CD4-positive, alpha-beta memory T cell (primary cell): ENCODE measurements around the gene TBC1D5. TPM values are rescaled to one million over a fixed set of nuclear protein-coding genes. Genes with fewer than 3 reads are reported as not detected.

ENCODE experiments used
- CTCF ChIA-PET: fragments of 350-600 bp; sonication (Branson Sonifier 250); formaldehyde crosslinking; loops from one replicate; lab custom pipeline; 2021; ENCODE audit warnings: inconsistent platforms; ENCODE audit not compliant: partially characterized antibody; lab: Charles Lee
- POLR2A ChIA-PET: fragments of 350-600 bp; sonication (Branson Sonifier 250); formaldehyde crosslinking; loops from one replicate; lab custom pipeline; 2021; ENCODE audit not compliant: partially characterized antibody; lab: Charles Lee
- DNase-seq, 5 donors: peaks; one replicate each; pipeline versions ENCODE4 v3.0.0 to v3.0.0-alpha.2; 2020 to 2022; ENCODE audit warnings: mixed read lengths in 1 of 5
- H3K27ac ChIP-seq: one replicate; pipeline ENCODE4 v1.7.0; 2013; ENCODE audit warnings: low read depth, low read length
- H3K27me3 ChIP-seq: 2 replicates; pipeline ENCODE4 v1.7.0; 2013; ENCODE audit warnings: mild to moderate bottlenecking, low read length, moderate library complexity; ENCODE audit not compliant: insufficient read depth
- H3K36me3 ChIP-seq: 2 replicates; pipeline ENCODE4 v1.7.0; 2013; ENCODE audit warnings: mild to moderate bottlenecking, low read length, moderate library complexity; ENCODE audit not compliant: insufficient read depth
- H3K4me1 ChIP-seq: 2 replicates; pipeline ENCODE4 v1.7.0; 2013; ENCODE audit warnings: mild to moderate bottlenecking, low read length, moderate library complexity; ENCODE audit not compliant: insufficient read depth
- H3K4me3 ChIP-seq, 2 donors: one replicate each; pipeline ENCODE4 v1.7.0; 2013; ENCODE audit warnings: low read length in 2 of 2, mild to moderate bottlenecking in 1 of 2
- H3K9me3 ChIP-seq, 2 donors: one replicate each; pipeline ENCODE4 v1.7.0; 2013; ENCODE audit warnings: low read length in 2 of 2, control low read depth in 1 of 2; ENCODE audit not compliant: control insufficient read depth in 1 of 2
- H3K27ac Mint-ChIP-seq, 7 donors: one replicate each; pipeline ENCODE4 v1.8.0; 2020 to 2021; ENCODE audit warnings: mixed read lengths in 7 of 7, mild to moderate bottlenecking in 6 of 7, inconsistent platforms in 3 of 7, moderate library complexity in 3 of 7
- H3K27me3 Mint-ChIP-seq, 2 donors: one replicate each; pipeline ENCODE4 v1.8.0; 2020 to 2021; ENCODE audit warnings: mixed read lengths in 2 of 2
- H3K36me3 Mint-ChIP-seq, 2 donors: one replicate each; pipeline ENCODE4 v1.8.0; 2020 to 2021; ENCODE audit warnings: mixed read lengths in 2 of 2, inconsistent platforms in 1 of 2, mild to moderate bottlenecking in 1 of 2
- H3K4me1 Mint-ChIP-seq, 4 donors: one replicate each; pipeline ENCODE4 v1.8.0; 2020 to 2021; ENCODE audit warnings: mixed read lengths in 4 of 4, mild to moderate bottlenecking in 1 of 4
- H3K4me3 Mint-ChIP-seq, 8 donors: one replicate each; pipeline ENCODE4 v1.8.0; 2020 to 2021; ENCODE audit warnings: mixed read lengths in 8 of 8, mild to moderate bottlenecking in 7 of 8, moderate library complexity in 6 of 8, inconsistent platforms in 3 of 8
- H3K9me3 Mint-ChIP-seq, 8 donors: one replicate each; pipeline ENCODE4 v1.8.0; 2020 to 2021; ENCODE audit warnings: mixed read lengths in 8 of 8, mild to moderate bottlenecking in 5 of 8, inconsistent platforms in 3 of 8, moderate library complexity in 1 of 8
- intact Hi-C: fragments of 100-400 bp; cut with micrococcal nuclease; formaldehyde crosslinking; loops from one replicate; pipeline ENCODE4 v1.15.1; 2023
- polyA plus RNA-seq, 2 donors: library from polyadenylated mRNA; unstranded; fragments of 300-500 nt; fragmentation: Illumina TruSeq; gene quantifications; one replicate each; pipeline ENCODE4 v1.2.3, GENCODE V29; 2021
- total RNA-seq, 2 experiments: library from RNA; stranded (reverse); gene quantifications; one replicate each; pipeline ENCODE4 v1.2.3, GENCODE V29; 2021

The TBC1D5 gene
- total and polyA plus RNA-seq, 4 experiments from 2014 or later: 21.2 to 52.2 (median 43.3) TPM

DNA sequence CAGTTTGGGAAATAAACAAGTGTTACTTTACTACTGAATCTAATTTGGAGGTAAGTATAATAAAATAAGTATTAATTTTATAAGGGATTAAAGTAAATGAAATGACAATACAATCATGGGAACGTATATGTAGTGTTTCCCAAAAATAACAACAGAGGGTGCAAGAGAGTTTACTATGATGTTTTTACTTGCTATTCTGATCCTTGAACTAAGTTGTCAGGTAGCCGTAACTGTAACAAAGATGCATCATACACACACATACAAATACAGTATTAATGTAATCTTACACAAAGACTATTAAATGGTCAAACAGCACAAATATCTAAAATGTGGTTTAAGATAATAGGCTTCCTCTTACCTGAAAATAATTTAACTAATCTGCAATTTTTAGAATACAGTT lies 311.4 kb downstream of the TBC1D5 start:
- CTCF ChIA-PET: interaction anchor here (2.7 kb wide), 1 partner anchor 410 kb away, joined by 9 read pairs; no protein-coding TSS in a partner anchor
- Histone ChIP-seq H3K4me3 (no peak overlapping the region), H3K36me3 (no peaks in the 10 kb centered on the region), H3K27me3 (no peaks in the 10 kb centered on the region), H3K9me3 (no peaks in the 10 kb centered on the region), H3K4me1 (no peaks in the 10 kb centered on the region), H3K27ac (no peak overlapping the region)
- no peaks in the 10 kb centered on the region for H3K27me3 Mint-ChIP-seq
- no peaks in the 10 kb centered on the region for H3K4me1 Mint-ChIP-seq
- H3K36me3 Mint-ChIP-seq: peaks cover 0 to 9% of the 10 kb centered on the region in 2 donors
- H3K9me3 Mint-ChIP-seq: no peaks in the 10 kb centered on the region
- DNase-seq: no peak
- no peak overlapping the region for H3K4me3 Mint-ChIP-seq
- H3K27ac Mint-ChIP-seq: no peak overlapping the region
- intact Hi-C loops: loop anchor here (1.0 kb wide), 1 partner anchor 410 kb away; no protein-coding TSS in a partner anchor
- POLR2A ChIA-PET: no interaction called here

DNA sequence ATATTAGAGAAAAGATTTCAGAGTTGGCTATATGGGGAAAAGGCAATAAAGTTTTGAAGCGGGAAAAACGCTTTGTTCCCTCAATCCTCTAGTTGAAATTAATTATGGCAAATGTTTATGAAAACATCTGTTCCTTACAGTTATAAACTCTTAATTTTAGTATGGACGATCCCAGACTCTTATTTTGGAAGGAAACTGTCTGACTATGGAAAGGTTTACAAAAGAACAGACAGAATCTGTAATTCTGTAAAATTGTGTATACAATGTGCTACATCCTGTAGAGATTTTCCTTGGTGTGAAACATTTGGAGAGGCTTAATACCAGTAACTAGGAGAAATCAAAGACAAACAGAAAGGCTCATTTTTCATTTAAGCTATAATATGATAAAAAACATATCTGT lies 311.8 kb downstream of the TBC1D5 start:
- no peak overlapping the region for H3K27ac Mint-ChIP-seq
- no peak overlapping the region for H3K4me3 Mint-ChIP-seq
- H3K27me3 ChIP-seq: no peaks in the 10 kb centered on the region
- H3K36me3 ChIP-seq: no peaks in the 10 kb centered on the region
- no peaks in the 10 kb centered on the region for H3K4me1 Mint-ChIP-seq
- H3K27me3 Mint-ChIP-seq: no peaks in the 10 kb centered on the region
- H3K9me3 ChIP-seq: no peaks in the 10 kb centered on the region
- no peak for DNase-seq
- no peak overlapping the region for H3K27ac ChIP-seq
- intact Hi-C loops: no loop called here
- H3K4me1 ChIP-seq: no peaks in the 10 kb centered on the region
- H3K9me3 Mint-ChIP-seq: no peaks in the 10 kb centered on the region
- no peak overlapping the region for H3K4me3 ChIP-seq
- ChIA-PET POLR2A (no interaction called here), CTCF (interaction anchor here (1.7 to 2.7 kb wide), 2 partner anchors 411 kb away, joined by 9 to 15 read pairs; no protein-coding TSS in a partner anchor)
- H3K36me3 Mint-ChIP-seq: peaks cover 0 to 9% of the 10 kb centered on the region in 2 donors

DNA sequence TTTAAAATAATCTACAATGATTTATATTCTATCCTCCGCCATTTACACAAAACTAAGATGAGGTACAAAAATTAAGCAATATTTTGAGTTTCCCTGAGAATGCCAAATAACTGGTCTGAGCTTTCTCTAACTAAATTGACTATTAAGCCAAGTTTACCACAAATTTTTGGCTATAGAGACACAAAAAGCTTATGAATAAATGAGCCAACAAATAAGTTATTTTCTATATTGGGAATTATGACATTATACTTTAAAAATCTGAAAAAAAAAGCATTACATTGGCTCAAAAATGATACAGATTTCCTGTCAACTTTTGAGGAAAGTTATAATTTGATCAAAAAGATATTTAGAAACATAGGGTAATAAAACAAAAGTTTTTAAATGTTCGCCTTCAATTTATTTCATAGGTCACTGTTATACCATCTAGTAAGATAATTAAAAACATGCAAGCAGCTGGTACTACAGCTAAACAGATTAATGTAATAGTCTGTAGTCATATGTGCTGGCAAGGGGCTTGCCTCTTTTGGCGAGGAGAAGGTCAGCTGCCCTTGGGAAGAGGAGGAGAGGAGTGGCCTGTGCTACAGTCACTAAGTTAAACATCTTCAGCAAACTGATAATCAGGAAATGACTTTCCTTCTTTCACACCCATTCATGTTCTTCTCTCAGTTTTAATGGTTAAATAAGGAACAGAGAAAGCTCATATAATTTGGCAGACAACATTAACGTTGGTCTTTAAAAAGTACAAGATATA lies 318.5 kb downstream of the TBC1D5 start:
- peaks cover 0 to 7% of the 10 kb centered on the region in 2 donors for H3K36me3 Mint-ChIP-seq
- no peak overlapping the region for H3K27ac Mint-ChIP-seq
- no peaks in the 10 kb centered on the region for H3K4me1 ChIP-seq
- DNase-seq: no peak
- no peak overlapping the region for H3K4me3 ChIP-seq
- CTCF ChIA-PET: interaction anchor here (1.2 to 2.6 kb wide), 2 partner anchors 10 to 417 kb away, joined by 5 to 16 read pairs; no protein-coding TSS in a partner anchor
- no peaks in the 10 kb centered on the region for H3K4me1 Mint-ChIP-seq
- H3K36me3 ChIP-seq: no peaks in the 10 kb centered on the region
- no peaks in the 10 kb centered on the region for H3K27me3 Mint-ChIP-seq
- H3K4me3 Mint-ChIP-seq: no peak overlapping the region
- intact Hi-C loops: no loop called here
- H3K27me3 ChIP-seq: no peaks in the 10 kb centered on the region
- H3K9me3 ChIP-seq: no peaks in the 10 kb centered on the region
- H3K27ac ChIP-seq: no peak overlapping the region
- POLR2A ChIA-PET: no interaction called here
- no peaks in the 10 kb centered on the region for H3K9me3 Mint-ChIP-seq

DNA sequence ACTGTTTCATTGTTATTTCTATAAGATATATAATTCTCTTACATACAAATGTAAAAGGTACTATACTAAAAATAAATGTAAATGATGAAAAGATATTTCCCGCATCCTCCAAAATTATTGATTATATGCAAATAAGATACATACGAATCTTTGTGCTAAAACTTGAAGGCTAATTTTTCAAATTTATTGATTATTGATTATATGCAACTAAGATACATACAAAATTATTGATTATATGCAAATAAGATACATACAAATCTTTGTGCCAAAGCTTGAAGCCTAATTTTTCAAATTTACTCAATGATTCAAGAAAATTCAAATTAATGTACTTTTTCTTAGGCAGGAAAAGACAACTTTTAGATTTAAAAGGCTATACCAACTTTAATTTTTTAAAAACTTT lies 319.8 kb downstream of the TBC1D5 start:
- no peaks in the 10 kb centered on the region for H3K9me3 ChIP-seq
- no peak overlapping the region for H3K4me3 ChIP-seq
- H3K4me1 ChIP-seq: no peaks in the 10 kb centered on the region
- CTCF ChIA-PET: interaction anchor here (2.6 kb wide), 1 partner anchor 9 kb away, joined by 16 read pairs; no protein-coding TSS in a partner anchor
- Mint-ChIP-seq H3K9me3 (no peaks in the 10 kb centered on the region), H3K4me1 (no peaks in the 10 kb centered on the region), H3K27ac (no peak overlapping the region), H3K36me3 (peaks cover 0 to 7% of the 10 kb centered on the region in 2 donors), H3K4me3 (no peak overlapping the region), H3K27me3 (no peaks in the 10 kb centered on the region)
- POLR2A ChIA-PET: no interaction called here
- H3K27me3 ChIP-seq: no peaks in the 10 kb centered on the region
- H3K36me3 ChIP-seq: no peaks in the 10 kb centered on the region
- intact Hi-C loops: no loop called here
- no peak for DNase-seq
- H3K27ac ChIP-seq: no peak overlapping the region

- Mint-ChIP-seq H3K4me1 (peaks cover 0 to 2% (median 0%) of the 10 kb centered on the region in 4 donors), H3K27me3 (no peaks in the 10 kb centered on the region), H3K36me3 (peaks cover 0 to 7% of the 10 kb centered on the region in 2 donors), H3K9me3 (no peaks in the 10 kb centered on the region), H3K27ac (no peak overlapping the region), H3K4me3 (no peak overlapping the region)
- H3K27me3 ChIP-seq: no peaks in the 10 kb centered on the region
- no peaks in the 10 kb centered on the region for H3K9me3 ChIP-seq
- H3K4me3 ChIP-seq: no peak overlapping the region
- no peak for DNase-seq
- CTCF ChIA-PET: no interaction called here
- H3K4me1 ChIP-seq: no peaks in the 10 kb centered on the region
- intact Hi-C loops: no loop called here
- H3K36me3 ChIP-seq: no peaks in the 10 kb centered on the region
- POLR2A ChIA-PET: no interaction called here
- H3K27ac ChIP-seq: no peak overlapping the region
Observed at GRCh38 chr3:17420668-17421067, 321.8 kb downstream of the TBC1D5 start.

- H3K4me1 ChIP-seq: no peaks in the 10 kb centered on the region
- H3K27ac ChIP-seq: no peak overlapping the region
- H3K36me3 Mint-ChIP-seq: peaks cover 3 to 5% of the 10 kb centered on the region in 2 donors
- H3K36me3 ChIP-seq: no peaks in the 10 kb centered on the region
- H3K4me1 Mint-ChIP-seq: peaks cover 0 to 8% (median 2%) of the 10 kb centered on the region in 4 donors
- peak in 4 of 5 donors; percentile 44 to 53 (median 49) for DNase-seq
- POLR2A ChIA-PET: no interaction called here
- intact Hi-C loops: loop anchor here (1.0 to 5.0 kb wide), 3 partner anchors 154 to 812 kb away; no protein-coding TSS in a partner anchor
- H3K27me3 Mint-ChIP-seq: no peaks in the 10 kb centered on the region
- peaks cover 0 to 4% (median 0%) of the 10 kb centered on the region in 8 donors for H3K9me3 Mint-ChIP-seq
- no peak overlapping the region for H3K4me3 Mint-ChIP-seq
- no peaks in the 10 kb centered on the region for H3K27me3 ChIP-seq
- H3K4me3 ChIP-seq: no peak overlapping the region
- H3K27ac Mint-ChIP-seq: peak overlapping the region in 1 of 7 donors; percentile 31
- no peaks in the 10 kb centered on the region for H3K9me3 ChIP-seq
- CTCF ChIA-PET: interaction anchor here (0.6 to 3.3 kb wide), 15 partner anchors 10 to 820 kb away, joined by 3 to 36 read pairs (median 5); no protein-coding TSS in a partner anchor
Observed at GRCh38 chr3:17412950-17413530, 329.4 kb downstream of the TBC1D5 start.
